B cell (primary cell): ENCODE measurements around the gene BNC2. TPM values are rescaled to one million over a fixed set of nuclear protein-coding genes. Genes with fewer than 3 reads are reported as not detected.

Experiments
- ATAC-seq: fragments of 200-7000 bp; cut with Tn5 transposase; one replicate; pipeline ENCODE4 v1.10.0; 2021; ENCODE audit warnings: low read depth, mild to moderate bottlenecking, moderate number of reproducible peaks, moderate library complexity
- CTCF ChIA-PET: fragments of 350-600 bp; sonication (Branson Sonifier 250); formaldehyde crosslinking; loops from one replicate; lab custom pipeline; 2021; ENCODE audit warnings: antibody characterized with exemption, inconsistent platforms; lab: Charles Lee
- POLR2A ChIA-PET: fragments of 350-600 bp; sonication (Branson Sonifier 250); formaldehyde crosslinking; loops from one replicate; lab custom pipeline; 2021; ENCODE audit warnings: antibody characterized with exemption; lab: Charles Lee
- DNase-seq: peaks from one replicate; pipeline ENCODE4 v3.0.0; 2013
- H2AFZ ChIP-seq: 2 replicates; pipeline ENCODE4 v1.6.1; 2012; ENCODE audit warnings: mild to moderate bottlenecking, low read depth, low read length; ENCODE audit not compliant: insufficient read depth, poor library complexity, severe bottlenecking
- H3K27ac ChIP-seq, 2 donors: 1 replicate in 1 of 2; 2 replicates in 1 of 2; pipeline ENCODE4 v1.5.1; 2012 to 2013; ENCODE audit warnings: low read length in 2 of 2, mild to moderate bottlenecking in 2 of 2, moderate library complexity in 1 of 2
- H3K27me3 ChIP-seq, 4 experiments: fragments of 200-600 bp in 1 of 4; sonication (generic) in 1 of 4; replicated peaks in 1 of 4; 1 replicate in 2 of 4; 2 replicates in 2 of 4; pipeline versions ENCODE4 v1.6.1 to v1.7.0; 2013 to 2016; ENCODE audit warnings: low read length in 3 of 4, mild to moderate bottlenecking in 2 of 4, mixed read lengths in 1 of 4, moderate library complexity in 1 of 4; ENCODE audit not compliant: insufficient read depth in 4 of 4, control insufficient read depth in 3 of 4; ENCODE audit errors: control extremely low read depth in 1 of 4
- H3K36me3 ChIP-seq, 2 experiments: replicated peaks in 1 of 2; 1 replicate in 1 of 2; 2 replicates in 1 of 2; pipeline versions ENCODE4 v1.6.1 to v1.7.1; 2013; ENCODE audit warnings: low read length in 1 of 2; ENCODE audit not compliant: insufficient read depth in 2 of 2, control insufficient read depth in 1 of 2; ENCODE audit errors: control extremely low read depth in 1 of 2, extremely low read depth in 1 of 2
- H3K4me1 ChIP-seq, 2 donors: fragments of 200-600 bp in 1 of 2; sonication (generic) in 1 of 2; 1 replicate in 1 of 2; 2 replicates in 1 of 2; pipeline versions ENCODE4 v1.5.1 to v1.6.1; 2013 to 2017; ENCODE audit warnings: low read length in 2 of 2; ENCODE audit not compliant: control insufficient read depth in 2 of 2, insufficient read depth in 2 of 2
- H3K4me2 ChIP-seq: replicated peaks from 2 replicates; pipeline ENCODE3; 2012; ENCODE audit warnings: mild to moderate bottlenecking, low read depth, low read length; ENCODE audit not compliant: poor library complexity, severe bottlenecking
- H3K4me3 ChIP-seq, 5 experiments: fragments of 200-600 bp in 1 of 5; sonication (generic) in 1 of 5; 1 replicate in 3 of 5; 2 replicates in 2 of 5; pipeline versions ENCODE4 v1.5.1 to v1.7.0; 2011 to 2016; ENCODE audit warnings: low read length in 4 of 5, mild to moderate bottlenecking in 4 of 5, low read depth in 2 of 5, control low read depth in 1 of 5, moderate library complexity in 1 of 5; ENCODE audit not compliant: insufficient read depth in 1 of 5; ENCODE audit errors: control extremely low read depth in 1 of 5, extremely low read depth in 1 of 5
- H3K79me2 ChIP-seq: fragments of 200-600 bp; sonication (generic); one replicate; pipeline ENCODE4 v1.6.0; 2016; ENCODE audit warnings: low read length; ENCODE audit not compliant: control insufficient read depth, insufficient read depth
- H3K9ac ChIP-seq: fragments of 200-600 bp; sonication (generic); 2 replicates; pipeline ENCODE4 v1.6.1; 2017; ENCODE audit warnings: mild to moderate bottlenecking, low read length, moderate library complexity
- H3K9me3 ChIP-seq, 3 donors: one replicate each; pipeline versions ENCODE4 v1.6.1 to v1.7.1; 2013; ENCODE audit warnings: low read length in 2 of 3; ENCODE audit not compliant: control insufficient read depth in 2 of 3, insufficient read depth in 1 of 3; ENCODE audit errors: control extremely low read depth in 1 of 3
- H4K20me1 ChIP-seq: 2 replicates; pipeline ENCODE4 v1.6.0; 2012; ENCODE audit warnings: mild to moderate bottlenecking, low read length; ENCODE audit not compliant: insufficient read depth, control insufficient read depth, poor library complexity, severe bottlenecking
- H3K27ac Mint-ChIP-seq: one replicate; pipeline ENCODE4 v1.8.0; 2021; ENCODE audit warnings: mixed read lengths
- H3K27me3 Mint-ChIP-seq: one replicate; pipeline ENCODE4 v1.8.0; 2021; ENCODE audit warnings: mixed read lengths
- H3K4me1 Mint-ChIP-seq: one replicate; pipeline ENCODE4 v1.8.0; 2021; ENCODE audit warnings: mixed read lengths
- H3K4me3 Mint-ChIP-seq: one replicate; pipeline ENCODE4 v1.8.0; 2021; ENCODE audit warnings: mixed read lengths
- H3K9me3 Mint-ChIP-seq: one replicate; pipeline ENCODE4 v1.8.0; 2022; ENCODE audit warnings: mixed read lengths; ENCODE audit not compliant: insufficient read depth
- EZH2 ChIP-seq: IDR thresholded peaks from 2 replicates; pipeline ENCODE4 v1.6.1; 2012; ENCODE audit warnings: borderline replicate concordance, low read depth, mild to moderate bottlenecking, moderate library complexity, low read length; ENCODE audit not compliant: insufficient read depth, poor library complexity, severe bottlenecking
- WGBS: methylation state at CpG from one replicate; pipeline ENCODE4 v1.1.5; 2013; ENCODE audit warnings: missing lambda C conversion rate; ENCODE audit not compliant: insufficient coverage; 5-methylcytosine and 5-hydroxymethylcytosine counted together
- intact Hi-C: fragments of 100-400 bp; cut with micrococcal nuclease; formaldehyde crosslinking; loops from one replicate; pipeline ENCODE4 v1.10.0; 2022
- polyA plus RNA-seq: library from polyadenylated mRNA; depleted of rRNA; stranded (reverse); fragments of >200 nt; gene quantifications from 2 replicates; pipeline ENCODE4 v1.2.3, GENCODE V29; 2012
- total RNA-seq, 2 donors: library from RNA; stranded (reverse); fragments of 120-200 nt in 1 of 2; gene quantifications; 1 replicate in 1 of 2; 2 replicates in 1 of 2; pipeline versions ENCODE4 v1.2.3 to v1.2.4, GENCODE V29; 2013 to 2022
- TF ChIP-seq, protein P1 (sequence below): fragments of 200-600 bp; IDR thresholded peaks from one replicate; pipeline ENCODE4 v1.8.0; 2022; ENCODE audit warnings: antibody characterized with exemption, mild to moderate bottlenecking

The BNC2 gene
- total and polyA plus RNA-seq, 2 donors (not counting 1 experiment from before 2014, with no cell fraction given), result 0.01 TPM; not detected in 1

DNA sequence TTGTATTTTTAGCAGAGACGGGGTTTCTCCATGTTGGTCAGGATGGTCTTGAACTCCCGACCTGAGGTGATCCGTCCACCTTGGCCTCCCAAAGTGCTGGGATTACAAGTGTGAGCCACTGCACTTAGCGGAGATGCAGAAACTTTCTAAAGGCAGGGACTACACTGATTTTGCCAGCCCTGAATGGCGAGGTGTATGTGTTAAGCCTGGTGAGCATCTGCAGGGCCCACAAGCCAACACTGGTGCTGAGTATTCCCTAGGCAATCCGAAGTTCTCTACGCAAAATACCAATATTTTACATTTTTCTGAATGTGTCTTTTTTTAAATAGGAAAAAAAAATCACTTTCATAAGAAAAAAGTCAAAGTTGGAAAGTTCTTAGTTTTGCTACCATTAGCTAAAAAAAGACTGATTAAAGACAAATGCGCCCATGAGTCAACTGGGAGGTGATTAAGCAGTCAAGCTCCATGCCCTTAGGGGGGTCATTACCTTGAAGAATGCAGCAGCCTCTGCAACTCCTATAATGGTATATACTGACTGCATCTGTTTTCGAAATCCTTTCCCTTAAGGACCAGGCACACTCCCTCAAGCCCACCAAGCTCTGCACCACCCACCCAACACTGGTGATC, 502.8 kb downstream of the BNC2 start:
- Mint-ChIP-seq H3K27me3 (no peaks in the 10 kb centered on the region), H3K4me1 (no peaks in the 10 kb centered on the region), H3K27ac (no peak overlapping the region), H3K9me3 (no peaks in the 10 kb centered on the region), H3K4me3 (no peak overlapping the region)
- H3K9me3 ChIP-seq, result peaks cover 0 to 16% (median 0%) of the 10 kb centered on the region in 3 donors
- ChIA-PET POLR2A (no interaction called here), CTCF (no interaction called here)
- WGBS, result 80% methylated on average over 5 of the region's 9 CpGs
- H2AFZ ChIP-seq, result no peak overlapping the region
- TF ChIP-seq, protein P1, sequence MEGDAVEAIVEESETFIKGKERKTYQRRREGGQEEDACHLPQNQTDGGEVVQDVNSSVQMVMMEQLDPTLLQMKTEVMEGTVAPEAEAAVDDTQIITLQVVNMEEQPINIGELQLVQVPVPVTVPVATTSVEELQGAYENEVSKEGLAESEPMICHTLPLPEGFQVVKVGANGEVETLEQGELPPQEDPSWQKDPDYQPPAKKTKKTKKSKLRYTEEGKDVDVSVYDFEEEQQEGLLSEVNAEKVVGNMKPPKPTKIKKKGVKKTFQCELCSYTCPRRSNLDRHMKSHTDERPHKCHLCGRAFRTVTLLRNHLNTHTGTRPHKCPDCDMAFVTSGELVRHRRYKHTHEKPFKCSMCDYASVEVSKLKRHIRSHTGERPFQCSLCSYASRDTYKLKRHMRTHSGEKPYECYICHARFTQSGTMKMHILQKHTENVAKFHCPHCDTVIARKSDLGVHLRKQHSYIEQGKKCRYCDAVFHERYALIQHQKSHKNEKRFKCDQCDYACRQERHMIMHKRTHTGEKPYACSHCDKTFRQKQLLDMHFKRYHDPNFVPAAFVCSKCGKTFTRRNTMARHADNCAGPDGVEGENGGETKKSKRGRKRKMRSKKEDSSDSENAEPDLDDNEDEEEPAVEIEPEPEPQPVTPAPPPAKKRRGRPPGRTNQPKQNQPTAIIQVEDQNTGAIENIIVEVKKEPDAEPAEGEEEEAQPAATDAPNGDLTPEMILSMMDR, result no peak
- no peak for TF ChIP-seq EZH2
- H4K20me1 ChIP-seq, result no peaks in the 10 kb centered on the region
- H3K27me3 ChIP-seq, result no peaks in the 10 kb centered on the region
- no peaks in the 10 kb centered on the region for H3K36me3 ChIP-seq
- no peak overlapping the region for H3K4me2 ChIP-seq
- no peak overlapping the region for H3K4me3 ChIP-seq
- no peak overlapping the region for H3K27ac ChIP-seq
- ATAC-seq (no peak), DNase-seq (no peak)
- intact Hi-C loops, result no loop called here
- no peak overlapping the region for H3K9ac ChIP-seq
- H3K4me1 ChIP-seq, result no peaks in the 10 kb centered on the region
- H3K79me2 ChIP-seq, result no peaks in the 10 kb centered on the region

DNA sequence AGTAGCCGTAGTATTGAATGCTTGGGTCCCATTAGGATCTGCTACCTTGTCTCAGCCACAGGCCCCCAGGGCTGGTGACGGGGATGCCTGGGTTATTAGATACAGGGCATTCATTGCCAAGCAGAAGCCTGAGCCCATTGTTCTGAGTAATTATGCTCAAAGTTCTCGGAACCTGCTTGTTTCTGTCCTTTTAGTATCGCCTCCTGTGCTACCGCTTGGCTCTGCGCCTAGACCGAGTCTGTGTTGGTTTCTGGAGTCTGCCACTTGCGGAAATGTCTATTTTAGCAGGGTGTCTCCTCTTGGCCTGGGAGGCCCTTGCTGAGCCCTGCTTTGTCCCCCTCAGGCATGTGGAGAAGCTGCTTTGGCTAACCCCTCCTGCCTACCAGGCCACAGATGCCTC, 506.1 kb downstream of the BNC2 start:
- no peak overlapping the region for H3K4me2 ChIP-seq
- Mint-ChIP-seq H3K27me3 (no peaks in the 10 kb centered on the region), H3K9me3 (no peaks in the 10 kb centered on the region), H3K4me1 (no peaks in the 10 kb centered on the region), H3K4me3 (no peak overlapping the region), H3K27ac (no peak overlapping the region)
- H3K9me3 ChIP-seq, result peaks cover 0 to 8% (median 0%) of the 10 kb centered on the region in 3 donors
- DNase-seq, result no peak
- H3K27me3 ChIP-seq, result no peaks in the 10 kb centered on the region
- no peak overlapping the region for H3K27ac ChIP-seq
- H2AFZ ChIP-seq, result no peak overlapping the region
- no peaks in the 10 kb centered on the region for H3K79me2 ChIP-seq
- no peak overlapping the region for H3K9ac ChIP-seq
- no peak overlapping the region for H3K4me3 ChIP-seq
- no peaks in the 10 kb centered on the region for H3K36me3 ChIP-seq
- no peak for TF ChIP-seq EZH2
- TF ChIP-seq, protein P1, result no peak
- H3K4me1 ChIP-seq, result no peaks in the 10 kb centered on the region
- H4K20me1 ChIP-seq, result no peaks in the 10 kb centered on the region
- ATAC-seq, result no peak
- ChIA-PET POLR2A (no interaction called here), CTCF (no interaction called here)
- WGBS, result 95% methylated on average over 8 of the region's 8 CpGs
- intact Hi-C loops, result no loop called here
